ENCODE measurements around the gene FAM98B.
"Not testable (repeated sequence)": the region's sequence is repeated elsewhere in the genome, so short reads cannot be mapped to it uniquely, and the experiment has no call there.

FAM98B gene

GRCh38 chr15:38437603-38438002, 16.3 kb upstream of the FAM98B start:
- not testable (repeated sequence) for H3K9me3 ChIP-seq (ENCODE audit: insufficient read depth, low read depth, low read length); H3K4me3 ChIP-seq (ENCODE audit: low read depth, low read length); H2BK120ac ChIP-seq (ENCODE audit: insufficient read depth, low read length, poor library complexity); H2BK5ac ChIP-seq (ENCODE audit: low read depth, low read length, poor library complexity); H3K27me3 ChIP-seq (ENCODE audit: insufficient read depth, low read length); H3K4me2 ChIP-seq (ENCODE audit: low read length); H3K79me1 ChIP-seq (ENCODE audit: low read length); H2AK5ac ChIP-seq (ENCODE audit: low read length); H3K9ac ChIP-seq (ENCODE audit: low read length); H3K23ac ChIP-seq (ENCODE audit: low read length); H3K4ac ChIP-seq (ENCODE audit: low read depth, low read length); H3K14ac ChIP-seq (ENCODE audit: low read length); H3K36me3 ChIP-seq (ENCODE audit: control insufficient read depth in 1 of 2, insufficient read depth in 2 of 2, low read length in 2 of 2); H3K79me2 ChIP-seq (ENCODE audit: control insufficient read depth, insufficient read depth, low read length, poor library complexity); H2AFZ ChIP-seq (ENCODE audit: insufficient read depth, low read length, poor library complexity); DNase-seq; H2BK12ac ChIP-seq (ENCODE audit: low read length); H3K18ac ChIP-seq (ENCODE audit: low read length); H4K8ac ChIP-seq (ENCODE audit: low read depth, low read length); H4K12ac ChIP-seq (ENCODE audit: low read depth, low read length)
- Histone ChIP-seq H3K27ac (ENCODE audit: low read depth, low read length) (peak overlapping the region; percentile 83), H3K4me1 (ENCODE audit: control insufficient read depth in 1 of 2, insufficient read depth in 2 of 2, low read length in 2 of 2) (peaks cover 12 to 20% of the 10 kb centered on the region in 2 experiments), H4K91ac (ENCODE audit: low read depth, low read length) (peak overlapping the region; percentile 21)
- whole genome bisulfite sequencing (ENCODE audit: extremely low coverage, insufficient coverage, insufficient read length), result no CpG with 5 or more reads among the region's 4 CpGs

GRCh38 chr15:38438031-38438986, 15.6 kb upstream of the FAM98B start:
- no peaks in the 10 kb centered on the region for H3K27me3 ChIP-seq (ENCODE audit: insufficient read depth, low read length)
- no peak overlapping the region for H2BK5ac ChIP-seq (ENCODE audit: low read depth, low read length, poor library complexity)
- peak overlapping the region; percentile 83 for H3K27ac ChIP-seq (ENCODE audit: low read depth, low read length)
- DNase-seq, result peak; percentile 86 to 95
- peaks cover 12 to 20% of the 10 kb centered on the region in 2 experiments for H3K4me1 ChIP-seq (ENCODE audit: control insufficient read depth in 1 of 2, insufficient read depth in 2 of 2, low read length in 2 of 2)
- peaks cover 9% of the 10 kb centered on the region for H3K79me1 ChIP-seq (ENCODE audit: low read length)
- H3K79me2 ChIP-seq (ENCODE audit: control insufficient read depth, insufficient read depth, low read length, poor library complexity), result no peaks in the 10 kb centered on the region
- no peak overlapping the region for H2BK12ac ChIP-seq (ENCODE audit: low read length)
- H2BK120ac ChIP-seq (ENCODE audit: insufficient read depth, low read length, poor library complexity), result no peak overlapping the region
- H3K14ac ChIP-seq (ENCODE audit: low read length), result no peak overlapping the region
- H3K18ac ChIP-seq (ENCODE audit: low read length), result no peak overlapping the region
- no peak overlapping the region for H4K8ac ChIP-seq (ENCODE audit: low read depth, low read length)
- H3K9ac ChIP-seq (ENCODE audit: low read length), result no peak overlapping the region
- no peak overlapping the region for H3K4me2 ChIP-seq (ENCODE audit: low read length)
- no peak overlapping the region for H3K4ac ChIP-seq (ENCODE audit: low read depth, low read length)
- H4K91ac ChIP-seq (ENCODE audit: low read depth, low read length), result no peak overlapping the region
- H2AK5ac ChIP-seq (ENCODE audit: low read length), result no peak overlapping the region
- H3K23ac ChIP-seq (ENCODE audit: low read length), result no peak overlapping the region
- no CpG with 5 or more reads among the region's 2 CpGs for WGBS (ENCODE audit: extremely low coverage, insufficient coverage, insufficient read length)
- H4K12ac ChIP-seq (ENCODE audit: low read depth, low read length), result no peak overlapping the region
- no peak overlapping the region for H2AFZ ChIP-seq (ENCODE audit: insufficient read depth, low read length, poor library complexity)
- H3K36me3 ChIP-seq (ENCODE audit: control insufficient read depth in 1 of 2, insufficient read depth in 2 of 2, low read length in 2 of 2), result no peaks in the 10 kb centered on the region
- H3K9me3 ChIP-seq (ENCODE audit: insufficient read depth, low read depth, low read length), result no peaks in the 10 kb centered on the region
- H3K4me3 ChIP-seq (ENCODE audit: low read depth, low read length), result no peak overlapping the region

GRCh38 chr15:38440353-38441129, 13.4 kb upstream of the FAM98B start:
- Histone ChIP-seq H3K23ac (ENCODE audit: low read length) (no peak overlapping the region), H4K12ac (ENCODE audit: low read depth, low read length) (peak overlapping the region; percentile 6), H3K4me1 (ENCODE audit: control insufficient read depth in 1 of 2, insufficient read depth in 2 of 2, low read length in 2 of 2) (peaks cover 12 to 20% of the 10 kb centered on the region in 2 experiments), H3K79me2 (ENCODE audit: control insufficient read depth, insufficient read depth, low read length, poor library complexity) (no peaks in the 10 kb centered on the region), H3K18ac (ENCODE audit: low read length) (peak overlapping the region; percentile 63), H3K27ac (ENCODE audit: low read depth, low read length) (peak overlapping the region; percentile 51), H2BK120ac (ENCODE audit: insufficient read depth, low read length, poor library complexity) (peak overlapping the region; percentile 85), H3K36me3 (ENCODE audit: control insufficient read depth in 1 of 2, insufficient read depth in 2 of 2, low read length in 2 of 2) (no peaks in the 10 kb centered on the region), H3K27me3 (ENCODE audit: insufficient read depth, low read length) (no peaks in the 10 kb centered on the region), H2BK5ac (ENCODE audit: low read depth, low read length, poor library complexity) (peak overlapping the region; percentile 50), H2BK12ac (ENCODE audit: low read length) (peak overlapping the region; percentile 70), H4K8ac (ENCODE audit: low read depth, low read length) (peak overlapping the region; percentile 63), H4K91ac (ENCODE audit: low read depth, low read length) (peak overlapping the region; percentile 87), H3K14ac (ENCODE audit: low read length) (peak overlapping the region; percentile 71), H3K9me3 (ENCODE audit: insufficient read depth, low read depth, low read length) (no peaks in the 10 kb centered on the region), H3K4me3 (ENCODE audit: low read depth, low read length) (no peak overlapping the region), H2AK5ac (ENCODE audit: low read length) (peak overlapping the region; percentile 62), H3K79me1 (ENCODE audit: low read length) (peaks cover 9% of the 10 kb centered on the region), H3K9ac (ENCODE audit: low read length) (no peak overlapping the region), H3K4ac (ENCODE audit: low read depth, low read length) (no peak overlapping the region), H3K4me2 (ENCODE audit: low read length) (peak overlapping the region; percentile 59), H2AFZ (ENCODE audit: insufficient read depth, low read length, poor library complexity) (peak overlapping the region; percentile 11)
- peak; percentile 89 to 92 for DNase-seq
- WGBS (ENCODE audit: extremely low coverage, insufficient coverage, insufficient read length), result no CpG with 5 or more reads among the region's 9 CpGs

- peak overlapping the region; percentile 6 for H4K12ac ChIP-seq (ENCODE audit: low read depth, low read length)
- H3K4me3 ChIP-seq (ENCODE audit: low read depth, low read length), result no peak overlapping the region
- peak overlapping the region; percentile 87 for H4K91ac ChIP-seq (ENCODE audit: low read depth, low read length)
- H3K79me1 ChIP-seq (ENCODE audit: low read length), result peaks cover 9% of the 10 kb centered on the region
- no peak overlapping the region for H3K9ac ChIP-seq (ENCODE audit: low read length)
- H3K36me3 ChIP-seq (ENCODE audit: control insufficient read depth in 1 of 2, insufficient read depth in 2 of 2, low read length in 2 of 2), result no peaks in the 10 kb centered on the region
- no peak overlapping the region for H3K4ac ChIP-seq (ENCODE audit: low read depth, low read length)
- peak overlapping the region; percentile 70 for H2BK12ac ChIP-seq (ENCODE audit: low read length)
- H3K9me3 ChIP-seq (ENCODE audit: insufficient read depth, low read depth, low read length), result no peaks in the 10 kb centered on the region
- H2AFZ ChIP-seq (ENCODE audit: insufficient read depth, low read length, poor library complexity), result no peak overlapping the region
- H3K27ac ChIP-seq (ENCODE audit: low read depth, low read length), result peak overlapping the region; percentile 51
- no peak overlapping the region for H3K4me2 ChIP-seq (ENCODE audit: low read length)
- DNase-seq, result no peak
- peak overlapping the region; percentile 85 for H2BK120ac ChIP-seq (ENCODE audit: insufficient read depth, low read length, poor library complexity)
- peak overlapping the region; percentile 63 for H4K8ac ChIP-seq (ENCODE audit: low read depth, low read length)
- peak overlapping the region; percentile 62 for H2AK5ac ChIP-seq (ENCODE audit: low read length)
- H3K79me2 ChIP-seq (ENCODE audit: control insufficient read depth, insufficient read depth, low read length, poor library complexity), result no peaks in the 10 kb centered on the region
- H3K23ac ChIP-seq (ENCODE audit: low read length), result no peak overlapping the region
- H3K27me3 ChIP-seq (ENCODE audit: insufficient read depth, low read length), result no peaks in the 10 kb centered on the region
- no CpG with 5 or more reads among the region's 3 CpGs for WGBS (ENCODE audit: extremely low coverage, insufficient coverage, insufficient read length)
- peaks cover 12 to 20% of the 10 kb centered on the region in 2 experiments for H3K4me1 ChIP-seq (ENCODE audit: control insufficient read depth in 1 of 2, insufficient read depth in 2 of 2, low read length in 2 of 2)
- H2BK5ac ChIP-seq (ENCODE audit: low read depth, low read length, poor library complexity), result peak overlapping the region; percentile 50
- H3K18ac ChIP-seq (ENCODE audit: low read length), result peak overlapping the region; percentile 63
- H3K14ac ChIP-seq (ENCODE audit: low read length), result peak overlapping the region; percentile 71
Measured at GRCh38 chr15:38441130-38441519, 12.8 kb upstream of the FAM98B start.
